Retina (tissue), 1 donor: ENCODE data around the gene IFNA13.

Source experiments
- DNase-seq: peaks from one replicate; pipeline ENCODE4 v3.0.0-alpha.2; 2016

Gene IFNA13

GRCh38 chr9:21357479-21358460 is 10.1 kb downstream of the IFNA13 start:
- no peak for DNase-seq

DNA sequence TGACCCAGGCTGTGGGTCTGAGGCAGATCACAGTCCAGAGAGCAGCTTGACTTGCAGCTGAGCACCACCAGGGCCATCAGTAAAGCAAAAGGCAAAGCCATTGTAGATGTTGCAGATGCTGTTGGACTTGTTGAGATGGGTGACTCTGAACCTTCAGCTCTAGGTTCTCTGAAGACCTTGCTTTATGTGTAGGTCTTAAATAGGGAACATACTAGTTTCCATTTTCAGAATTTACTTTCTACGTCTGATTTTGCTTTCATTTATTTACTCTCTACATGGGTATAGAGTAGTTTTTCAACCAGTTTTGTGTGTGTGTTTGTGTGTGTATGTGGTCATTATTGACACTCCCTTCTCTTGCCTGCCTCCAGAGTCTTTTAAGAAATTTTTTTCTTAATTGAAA is 17.1 kb downstream of the IFNA13 start, which contains the start of gene IFNA6:
TSS of gene IFNA6 (minus strand) at position 101 of the 400 bp plus-strand sequence. CDS start at position 101, 0 bp downstream.
- no peak for DNase-seq

DNA sequence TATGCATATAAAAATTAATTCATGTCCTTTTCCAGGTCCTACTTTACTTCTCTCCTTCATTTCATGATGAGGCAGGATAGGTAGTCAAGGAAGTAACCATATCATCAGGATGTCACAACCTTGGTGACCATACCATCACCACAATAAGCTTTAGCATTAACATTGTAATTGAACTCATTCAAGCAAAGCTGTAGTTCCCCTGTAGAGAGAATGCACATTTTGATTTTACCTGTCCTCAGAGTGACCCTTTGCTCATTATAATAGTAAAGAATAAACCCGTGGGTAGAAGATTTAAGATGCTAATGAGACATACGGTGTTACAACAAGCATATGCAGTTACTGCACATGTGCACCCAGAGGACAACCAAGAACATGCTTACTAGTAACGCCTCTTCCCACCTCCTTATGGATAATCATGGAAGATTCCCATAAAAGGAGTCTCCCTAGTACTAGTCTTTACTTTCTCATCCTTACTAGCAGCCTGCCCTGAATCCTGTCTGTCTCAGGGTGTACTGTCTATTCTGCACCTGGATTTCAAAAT is 19.4 kb downstream of the IFNA13 start:
- no peak for DNase-seq

DNA sequence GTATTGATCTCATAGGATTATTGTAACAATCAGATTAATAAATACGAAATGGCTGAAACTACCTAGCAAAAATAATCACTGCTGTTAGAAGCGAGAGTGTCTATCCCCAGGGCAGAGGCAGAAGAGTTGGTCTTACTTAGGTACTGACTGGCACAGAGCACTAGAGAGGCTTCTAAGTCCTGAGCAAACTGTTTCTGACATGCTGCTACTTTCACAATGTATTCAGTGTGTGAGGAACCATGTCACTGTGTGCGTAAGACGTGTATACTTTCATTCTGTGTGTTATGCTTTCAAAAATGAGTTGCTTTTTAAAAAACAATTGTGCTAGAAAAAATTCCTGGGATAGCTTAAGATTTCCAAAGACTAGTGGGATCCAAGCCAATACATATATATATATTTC is 27.1 kb downstream of the IFNA13 start:
- no peak for DNase-seq

DNA sequence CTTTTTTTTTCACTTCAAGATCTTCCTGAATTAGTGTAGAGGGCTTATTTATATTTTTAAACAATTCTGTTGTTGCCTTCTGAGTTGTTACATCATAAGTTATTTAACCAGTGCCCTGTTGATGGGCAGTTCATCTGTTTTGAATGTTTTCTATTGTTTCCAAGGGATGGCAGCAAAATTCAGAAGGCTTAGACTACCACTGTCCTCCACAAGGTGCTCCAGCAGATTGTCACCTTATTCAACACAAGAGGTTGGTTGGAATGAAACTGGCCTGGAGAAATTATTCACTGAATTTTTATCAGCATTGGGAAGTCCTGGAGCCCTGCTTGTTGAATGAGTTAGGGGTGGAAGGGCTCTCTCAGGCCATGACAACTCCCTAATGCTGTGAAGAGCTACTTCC is 31.4 kb downstream of the IFNA13 start:
- no peak for DNase-seq

DNA sequence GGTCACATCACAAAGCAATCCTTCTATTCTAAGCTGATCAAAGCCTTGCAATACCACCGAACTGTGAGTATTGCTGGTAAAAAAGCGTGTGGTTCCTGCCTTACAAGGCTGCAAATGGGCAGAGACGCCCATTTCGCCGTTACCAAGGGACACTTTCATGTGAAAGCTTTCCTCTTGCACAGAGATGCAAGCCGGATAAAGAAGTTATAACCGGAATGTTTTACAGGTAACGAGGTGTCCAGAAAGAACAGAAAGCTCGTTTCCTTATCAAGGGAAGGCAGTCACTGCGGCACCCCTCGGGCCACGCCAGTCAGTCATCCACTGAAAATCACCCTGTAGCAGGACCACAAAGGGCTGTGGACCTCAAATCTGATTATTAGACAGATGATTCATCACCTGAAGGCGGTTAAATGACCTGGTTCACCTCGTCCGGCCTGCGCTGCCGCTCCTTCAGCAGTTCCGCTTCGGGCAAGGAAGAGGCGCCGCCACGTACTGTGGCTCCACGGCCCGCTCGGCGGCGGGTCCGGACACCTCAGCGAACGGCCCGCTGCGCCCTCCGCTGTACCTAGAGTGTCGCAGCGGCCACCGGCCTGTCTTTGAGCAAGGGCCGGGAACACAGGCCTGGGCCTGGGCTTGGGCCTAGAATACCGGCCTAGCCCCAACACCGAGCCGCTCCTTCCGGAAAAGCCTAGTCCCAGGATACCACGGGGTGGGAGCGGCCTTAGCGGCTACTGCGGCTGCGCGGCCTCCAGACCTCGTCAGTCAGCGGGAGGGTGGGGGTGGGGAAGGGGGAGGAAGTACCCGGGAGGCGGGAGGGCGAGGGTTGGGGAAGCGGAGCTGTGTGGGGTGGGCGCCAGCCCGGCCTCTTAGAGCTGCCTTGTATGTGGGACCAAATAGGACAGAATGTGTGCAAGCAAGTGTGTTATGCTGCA is 32.9 kb downstream of the IFNA13 start, which contains the start of gene KLHL9:
TSS of gene KLHL9 (minus strand) at position 704 of the 932 bp plus-strand sequence. CDS start at position 159, 545 bp downstream.
- DNase-seq: peak; percentile 94

GRCh38 chr9:21333226-21333625 is 34.6 kb downstream of the IFNA13 start:
- no peak for DNase-seq

GRCh38 chr9:21331676-21332402 is 36.0 kb downstream of the IFNA13 start:
- DNase-seq: no peak

GRCh38 chr9:21326526-21327139 is 41.2 kb downstream of the IFNA13 start:
- DNase-seq: no peak

GRCh38 chr9:21324047-21324446 is 43.8 kb downstream of the IFNA13 start:
- no peak for DNase-seq

DNA sequence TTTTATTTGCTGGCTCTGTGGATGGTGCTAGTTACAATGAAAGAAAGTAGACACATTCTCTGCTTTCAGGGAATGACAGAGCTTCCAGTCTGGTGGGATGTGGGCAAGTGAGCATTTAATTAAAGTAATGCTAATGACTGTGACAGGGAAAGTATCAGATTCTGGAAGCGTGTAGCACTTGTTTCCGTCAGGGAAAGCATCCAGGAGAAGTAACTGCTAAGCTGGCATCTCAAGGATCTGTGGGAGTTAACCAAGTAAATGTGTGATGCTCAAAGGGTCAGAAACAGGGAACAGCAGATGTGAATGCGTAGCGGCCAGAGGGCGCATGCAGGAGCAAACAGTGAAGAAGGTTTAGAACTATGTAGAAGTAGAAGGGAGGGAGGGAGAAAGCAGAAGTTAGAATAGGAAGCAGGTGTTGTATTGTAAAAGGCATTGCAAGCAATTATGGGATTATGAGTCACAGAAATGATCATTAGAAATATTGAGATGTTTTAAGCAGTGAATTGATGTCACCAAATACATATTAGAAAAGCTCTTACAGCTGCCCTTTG is 44.9 kb downstream of the IFNA13 start:
- DNase-seq: no peak

GRCh38 chr9:21320465-21320864 is 47.4 kb downstream of the IFNA13 start:
- DNase-seq: peak; percentile 24

- peak; percentile 54 for DNase-seq
Measured at GRCh38 chr9:21317956-21318923, 49.6 kb downstream of the IFNA13 start.
